B cell (primary cell): ENCODE measurements around the gene TRIM65. TPM values are rescaled to one million over a fixed set of nuclear protein-coding genes. Genes with fewer than 3 reads are reported as not detected.

Experiments used
- ATAC-seq: fragments of 200-7000 bp; cut with Tn5 transposase; one replicate; pipeline ENCODE4 v1.10.0; 2021; ENCODE audit warnings: low read depth, mild to moderate bottlenecking, moderate number of reproducible peaks, moderate library complexity
- CTCF ChIA-PET: fragments of 350-600 bp; sonication (Branson Sonifier 250); formaldehyde crosslinking; loops from one replicate; lab custom pipeline; 2021; ENCODE audit warnings: antibody characterized with exemption, inconsistent platforms; lab: Charles Lee
- POLR2A ChIA-PET: fragments of 350-600 bp; sonication (Branson Sonifier 250); formaldehyde crosslinking; loops from one replicate; lab custom pipeline; 2021; ENCODE audit warnings: antibody characterized with exemption; lab: Charles Lee
- DNase-seq: peaks from one replicate; pipeline ENCODE4 v3.0.0; 2013
- H2AFZ ChIP-seq: 2 replicates; pipeline ENCODE4 v1.6.1; 2012; ENCODE audit warnings: mild to moderate bottlenecking, low read depth, low read length; ENCODE audit not compliant: insufficient read depth, poor library complexity, severe bottlenecking
- H3K27ac ChIP-seq, 2 donors: 1 replicate in 1 of 2; 2 replicates in 1 of 2; pipeline ENCODE4 v1.5.1; 2012 to 2013; ENCODE audit warnings: low read length in 2 of 2, mild to moderate bottlenecking in 2 of 2, moderate library complexity in 1 of 2
- H3K27me3 ChIP-seq, 4 experiments: fragments of 200-600 bp in 1 of 4; sonication (generic) in 1 of 4; replicated peaks in 1 of 4; 1 replicate in 2 of 4; 2 replicates in 2 of 4; pipeline versions ENCODE4 v1.6.1 to v1.7.0; 2013 to 2016; ENCODE audit warnings: low read length in 3 of 4, mild to moderate bottlenecking in 2 of 4, mixed read lengths in 1 of 4, moderate library complexity in 1 of 4; ENCODE audit not compliant: insufficient read depth in 4 of 4, control insufficient read depth in 3 of 4; ENCODE audit errors: control extremely low read depth in 1 of 4
- H3K36me3 ChIP-seq, 2 experiments: replicated peaks in 1 of 2; 1 replicate in 1 of 2; 2 replicates in 1 of 2; pipeline versions ENCODE4 v1.6.1 to v1.7.1; 2013; ENCODE audit warnings: low read length in 1 of 2; ENCODE audit not compliant: insufficient read depth in 2 of 2, control insufficient read depth in 1 of 2; ENCODE audit errors: control extremely low read depth in 1 of 2, extremely low read depth in 1 of 2
- H3K4me1 ChIP-seq, 2 donors: fragments of 200-600 bp in 1 of 2; sonication (generic) in 1 of 2; 1 replicate in 1 of 2; 2 replicates in 1 of 2; pipeline versions ENCODE4 v1.5.1 to v1.6.1; 2013 to 2017; ENCODE audit warnings: low read length in 2 of 2; ENCODE audit not compliant: control insufficient read depth in 2 of 2, insufficient read depth in 2 of 2
- H3K4me2 ChIP-seq: replicated peaks from 2 replicates; pipeline ENCODE3; 2012; ENCODE audit warnings: mild to moderate bottlenecking, low read depth, low read length; ENCODE audit not compliant: poor library complexity, severe bottlenecking
- H3K4me3 ChIP-seq, 5 experiments: fragments of 200-600 bp in 1 of 5; sonication (generic) in 1 of 5; 1 replicate in 3 of 5; 2 replicates in 2 of 5; pipeline versions ENCODE4 v1.5.1 to v1.7.0; 2011 to 2016; ENCODE audit warnings: low read length in 4 of 5, mild to moderate bottlenecking in 4 of 5, low read depth in 2 of 5, control low read depth in 1 of 5, moderate library complexity in 1 of 5; ENCODE audit not compliant: insufficient read depth in 1 of 5; ENCODE audit errors: control extremely low read depth in 1 of 5, extremely low read depth in 1 of 5
- H3K79me2 ChIP-seq: fragments of 200-600 bp; sonication (generic); one replicate; pipeline ENCODE4 v1.6.0; 2016; ENCODE audit warnings: low read length; ENCODE audit not compliant: control insufficient read depth, insufficient read depth
- H3K9ac ChIP-seq: fragments of 200-600 bp; sonication (generic); 2 replicates; pipeline ENCODE4 v1.6.1; 2017; ENCODE audit warnings: mild to moderate bottlenecking, low read length, moderate library complexity
- H3K9me3 ChIP-seq, 3 donors: one replicate each; pipeline versions ENCODE4 v1.6.1 to v1.7.1; 2013; ENCODE audit warnings: low read length in 2 of 3; ENCODE audit not compliant: control insufficient read depth in 2 of 3, insufficient read depth in 1 of 3; ENCODE audit errors: control extremely low read depth in 1 of 3
- H4K20me1 ChIP-seq: 2 replicates; pipeline ENCODE4 v1.6.0; 2012; ENCODE audit warnings: mild to moderate bottlenecking, low read length; ENCODE audit not compliant: insufficient read depth, control insufficient read depth, poor library complexity, severe bottlenecking
- H3K27ac Mint-ChIP-seq: one replicate; pipeline ENCODE4 v1.8.0; 2021; ENCODE audit warnings: mixed read lengths
- H3K27me3 Mint-ChIP-seq: one replicate; pipeline ENCODE4 v1.8.0; 2021; ENCODE audit warnings: mixed read lengths
- H3K4me1 Mint-ChIP-seq: one replicate; pipeline ENCODE4 v1.8.0; 2021; ENCODE audit warnings: mixed read lengths
- H3K4me3 Mint-ChIP-seq: one replicate; pipeline ENCODE4 v1.8.0; 2021; ENCODE audit warnings: mixed read lengths
- H3K9me3 Mint-ChIP-seq: one replicate; pipeline ENCODE4 v1.8.0; 2022; ENCODE audit warnings: mixed read lengths; ENCODE audit not compliant: insufficient read depth
- CTCF ChIP-seq: fragments of 200-600 bp; IDR thresholded peaks from one replicate; pipeline ENCODE4 v1.8.0; 2022; ENCODE audit warnings: antibody characterized with exemption, mild to moderate bottlenecking
- EZH2 ChIP-seq: IDR thresholded peaks from 2 replicates; pipeline ENCODE4 v1.6.1; 2012; ENCODE audit warnings: borderline replicate concordance, low read depth, mild to moderate bottlenecking, moderate library complexity, low read length; ENCODE audit not compliant: insufficient read depth, poor library complexity, severe bottlenecking
- WGBS: methylation state at CpG from one replicate; pipeline ENCODE4 v1.1.5; 2013; ENCODE audit warnings: missing lambda C conversion rate; ENCODE audit not compliant: insufficient coverage; 5-methylcytosine and 5-hydroxymethylcytosine counted together
- intact Hi-C: fragments of 100-400 bp; cut with micrococcal nuclease; formaldehyde crosslinking; loops from one replicate; pipeline ENCODE4 v1.10.0; 2022
- polyA plus RNA-seq: library from polyadenylated mRNA; depleted of rRNA; stranded (reverse); fragments of >200 nt; gene quantifications from 2 replicates; pipeline ENCODE4 v1.2.3, GENCODE V29; 2012
- total RNA-seq, 2 donors: library from RNA; stranded (reverse); fragments of 120-200 nt in 1 of 2; gene quantifications; 1 replicate in 1 of 2; 2 replicates in 1 of 2; pipeline versions ENCODE4 v1.2.3 to v1.2.4, GENCODE V29; 2013 to 2022

Gene TRIM65
- total and polyA plus RNA-seq, 2 donors (not counting 1 experiment from before 2014, with no cell fraction given): 16.8 to 40.7 TPM

GRCh38 chr17:75848523-75849278 is 48.0 kb downstream of the TRIM65 start:
- intact Hi-C loops: loop anchor here (10.0 kb wide), 1 partner anchor 156 kb away; the partner anchor contains the start of gene CDK3
- no peak overlapping the region for H3K27ac ChIP-seq
- H2AFZ ChIP-seq: no peak overlapping the region
- TF ChIP-seq EZH2 (no peak), CTCF (peak; percentile 77)
- Mint-ChIP-seq H3K27me3 (no peaks in the 10 kb centered on the region), H3K9me3 (no peaks in the 10 kb centered on the region), H3K27ac (peak overlapping the region; percentile 72), H3K4me1 (peaks cover 32% of the 10 kb centered on the region), H3K4me3 (no peak overlapping the region)
- ChIA-PET CTCF (interaction anchor here (0.7 to 7.2 kb wide), 13 partner anchors 9 to 153 kb away, joined by 3 to 50 read pairs (median 5); partner anchors contain the start of genes GALK1 and TRIM47), POLR2A (interaction anchor here (1.2 kb wide), 1 partner anchor 72 kb away, joined by 4 read pairs; no protein-coding TSS in a partner anchor)
- ATAC-seq (no peak), DNase-seq (peak; percentile 76)
- H3K36me3 ChIP-seq: peaks cover 7 to 62% of the 10 kb centered on the region in 2 experiments
- peaks cover 18% of the 10 kb centered on the region for H4K20me1 ChIP-seq
- peaks cover 51% of the 10 kb centered on the region for H3K79me2 ChIP-seq
- no peak overlapping the region for H3K4me3 ChIP-seq
- H3K4me1 ChIP-seq: peaks cover 11 to 37% of the 10 kb centered on the region in 2 donors
- H3K9me3 ChIP-seq: no peaks in the 10 kb centered on the region
- H3K27me3 ChIP-seq: no peaks in the 10 kb centered on the region
- no peak overlapping the region for H3K9ac ChIP-seq
- 56% methylated on average over 16 of the region's 16 CpGs for WGBS
- H3K4me2 ChIP-seq: no peak overlapping the region
